Stimulated activated CD4-positive, alpha-beta T cell treated with anti-CD3 and anti-CD28 coated beads, Interleukin-1b, Interleukin-23, amount 100 ng/mL, for 1 hour (primary cell): Measurements from ENCODE around the gene SAMD11.
"Not testable (repeated sequence)": the region's sequence is repeated elsewhere in the genome, so short reads cannot be mapped to it uniquely, and the experiment has no call there.

Experiments used
- DNase-seq, 2 donors: peaks; one replicate each; pipeline ENCODE4 v3.0.0-alpha.2; 2020; ENCODE audit warnings: low read depth in 2 of 2

SAMD11 gene

GRCh38 chr1:943545-944340 lies 20.0 kb downstream of the SAMD11 start:
- no peak for DNase-seq

- DNase-seq: no peak
Measured at GRCh38 chr1:944341-945325, 20.9 kb downstream of the SAMD11 start.

- no peak for DNase-seq
Measured at GRCh38 chr1:945688-946556, 22.2 kb downstream of the SAMD11 start.

GRCh38 chr1:946811-947210 lies 23.1 kb downstream of the SAMD11 start:
- DNase-seq: not testable (repeated sequence)

GRCh38 chr1:947958-948357 lies 24.2 kb downstream of the SAMD11 start:
- no peak for DNase-seq

GRCh38 chr1:950268-950667 lies 26.5 kb downstream of the SAMD11 start:
- DNase-seq: no peak

GRCh38 chr1:950881-951280 lies 27.2 kb downstream of the SAMD11 start:
- DNase-seq: no peak

GRCh38 chr1:951364-951763 lies 27.6 kb downstream of the SAMD11 start:
- DNase-seq: no peak

- DNase-seq: no peak
Measured at GRCh38 chr1:952201-952600, 28.5 kb downstream of the SAMD11 start.

- no peak for DNase-seq
Measured at GRCh38 chr1:952603-953002, 28.9 kb downstream of the SAMD11 start.

GRCh38 chr1:953524-954320 lies 30.0 kb downstream of the SAMD11 start:
- DNase-seq: no peak

GRCh38 chr1:954927-955326 lies 31.2 kb downstream of the SAMD11 start:
- no peak for DNase-seq

GRCh38 chr1:955474-955873 lies 31.8 kb downstream of the SAMD11 start:
- DNase-seq: no peak

- no peak for DNase-seq
Measured at GRCh38 chr1:956636-957035, 32.9 kb downstream of the SAMD11 start.

GRCh38 chr1:958823-959730 lies 35.4 kb downstream of the SAMD11 start, which contains the start of gene NOC2L:
Gene NOC2L (minus strand): TSS chr1:959256. CDS start chr1:959240, 16 bp downstream.
- DNase-seq: peak; percentile 93 to 99

GRCh38 chr1:959731-960362 lies 36.1 kb downstream of the SAMD11 start:
- no peak for DNase-seq

GRCh38 chr1:960363-961131 lies 36.8 kb downstream of the SAMD11 start, which contains the start of gene KLHL17:
Gene KLHL17 (plus strand): TSS chr1:960584. CDS start chr1:960694, 110 bp downstream.
- DNase-seq: peak; percentile 47 to 67

- DNase-seq: no peak
Measured at GRCh38 chr1:961132-961669, 37.5 kb downstream of the SAMD11 start.
